ENCODE measurements around the gene MPV17L2.

- TF ChIP-seq ASH2L (IDR thresholded peaks at IDR 0.05; ENCODE audit: borderline replicate concordance, low read depth) (no peak), KDM1A (IDR thresholded peaks at IDR 0.05; ENCODE audit: borderline replicate concordance) (no peak), RB1 (IDR thresholded peaks at IDR 0.05; ENCODE audit: borderline replicate concordance) (no peak), ZNF24 (IDR thresholded peaks at IDR 0.05) (no peak), IRF3 (IDR thresholded peaks at IDR 0.05) (no peak), MTA3 (IDR thresholded peaks at IDR 0.05; ENCODE audit: borderline replicate concordance, low read length) (no peak), CEBPB (IDR thresholded peaks at IDR 0.05; ENCODE audit: borderline replicate concordance in 1 of 2, low read depth in 2 of 2, low read length in 2 of 2) (no peak), EZH2 (IDR thresholded peaks at IDR 0.05; ENCODE audit: borderline replicate concordance, control insufficient read depth, low read depth, low read length) (no peak), TAF1 (IDR thresholded peaks at IDR 0.05; ENCODE audit: borderline replicate concordance, low read depth, low read length) (no peak), PAX8 (IDR thresholded peaks at IDR 0.05) (no peak), TCF7 (IDR thresholded peaks at IDR 0.05; ENCODE audit: borderline replicate concordance) (no peak), MAX (IDR thresholded peaks at IDR 0.05; ENCODE audit: low read depth, low read length) (no peak), POLR2A (IDR thresholded peaks at IDR 0.05; ENCODE audit: low read depth, low read length) (no peak)
- TF ChIP-seq, protein P1, sequence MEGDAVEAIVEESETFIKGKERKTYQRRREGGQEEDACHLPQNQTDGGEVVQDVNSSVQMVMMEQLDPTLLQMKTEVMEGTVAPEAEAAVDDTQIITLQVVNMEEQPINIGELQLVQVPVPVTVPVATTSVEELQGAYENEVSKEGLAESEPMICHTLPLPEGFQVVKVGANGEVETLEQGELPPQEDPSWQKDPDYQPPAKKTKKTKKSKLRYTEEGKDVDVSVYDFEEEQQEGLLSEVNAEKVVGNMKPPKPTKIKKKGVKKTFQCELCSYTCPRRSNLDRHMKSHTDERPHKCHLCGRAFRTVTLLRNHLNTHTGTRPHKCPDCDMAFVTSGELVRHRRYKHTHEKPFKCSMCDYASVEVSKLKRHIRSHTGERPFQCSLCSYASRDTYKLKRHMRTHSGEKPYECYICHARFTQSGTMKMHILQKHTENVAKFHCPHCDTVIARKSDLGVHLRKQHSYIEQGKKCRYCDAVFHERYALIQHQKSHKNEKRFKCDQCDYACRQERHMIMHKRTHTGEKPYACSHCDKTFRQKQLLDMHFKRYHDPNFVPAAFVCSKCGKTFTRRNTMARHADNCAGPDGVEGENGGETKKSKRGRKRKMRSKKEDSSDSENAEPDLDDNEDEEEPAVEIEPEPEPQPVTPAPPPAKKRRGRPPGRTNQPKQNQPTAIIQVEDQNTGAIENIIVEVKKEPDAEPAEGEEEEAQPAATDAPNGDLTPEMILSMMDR (IDR thresholded peaks at IDR 0.05 in 2 of 3, conservative IDR thresholded peaks at IDR 0.05 in 1 of 3; ENCODE audit: control insufficient read depth in 2 of 3, extremely low read depth in 1 of 3, insufficient read depth in 1 of 3, low read depth in 3 of 3, low read length in 3 of 3), result peak; percentile 26 to 56 (median 55)
These were observed 36.5 kb downstream of the MPV17L2 start for GRCh38 chr19:18229474-18229873.

Data from GM12878 (cell line).